GM06990 (cell line): ENCODE results near the gene HACD4.
"Not testable (repeated sequence)": the region's sequence is repeated elsewhere in the genome, so short reads cannot be mapped to it uniquely, and the experiment has no call there.

ENCODE experiments used
- DNase-seq: peaks from one replicate; pipeline ENCODE4 v3.0.0-alpha.2; 2011; ENCODE audit not compliant: insufficient read length; ENCODE audit errors: extremely low read depth
- H3K27me3 ChIP-seq: replicated peaks from 2 replicates; pipeline ENCODE4 v1.6.0; 2011; ENCODE audit warnings: low read length; ENCODE audit not compliant: control insufficient read depth, insufficient read depth
- H3K36me3 ChIP-seq: 2 replicates; pipeline ENCODE4 v1.5.1; 2011; ENCODE audit warnings: low read length; ENCODE audit not compliant: control insufficient read depth, insufficient read depth
- H3K4me3 ChIP-seq: replicated peaks from 2 replicates; pipeline ENCODE4 v1.5.1; 2011; ENCODE audit warnings: low read depth, mild to moderate bottlenecking, control low read depth, low read length
- CTCF ChIP-seq: IDR thresholded peaks from 2 replicates; pipeline ENCODE4 v1.5.1; 2011; ENCODE audit warnings: low read length, control low read depth, mild to moderate bottlenecking, inconsistent platforms; ENCODE audit not compliant: insufficient read depth, poor library complexity, severe bottlenecking

Gene HACD4

GRCh38 chr9:20981486-20981885 lies 50.0 kb downstream of the HACD4 start:
- Histone ChIP-seq H3K4me3 (no peak overlapping the region), H3K27me3 (no peaks in the 10 kb centered on the region), H3K36me3 (peaks cover 3% of the 10 kb centered on the region)
- TF ChIP-seq CTCF = no peak
- DNase-seq = no peak

GRCh38 chr9:20980832-20981455 lies 50.5 kb downstream of the HACD4 start:
- no peak overlapping the region for H3K4me3 ChIP-seq
- no peak for TF ChIP-seq CTCF
- DNase-seq = peak; percentile 32

GRCh38 chr9:20978249-20978648 lies 53.2 kb downstream of the HACD4 start:
- Histone ChIP-seq H3K27me3 (no peaks in the 10 kb centered on the region), H3K4me3 (no peak overlapping the region), H3K36me3 (peaks cover 2% of the 10 kb centered on the region)
- TF ChIP-seq CTCF = no peak
- DNase-seq = no peak

More at GRCh38 chr9:20980832-20981455, 50.5 kb downstream of the HACD4 start:
- Histone ChIP-seq H3K27me3 (no peaks in the 10 kb centered on the region), H3K36me3 (peaks cover 2% of the 10 kb centered on the region)

DNA sequence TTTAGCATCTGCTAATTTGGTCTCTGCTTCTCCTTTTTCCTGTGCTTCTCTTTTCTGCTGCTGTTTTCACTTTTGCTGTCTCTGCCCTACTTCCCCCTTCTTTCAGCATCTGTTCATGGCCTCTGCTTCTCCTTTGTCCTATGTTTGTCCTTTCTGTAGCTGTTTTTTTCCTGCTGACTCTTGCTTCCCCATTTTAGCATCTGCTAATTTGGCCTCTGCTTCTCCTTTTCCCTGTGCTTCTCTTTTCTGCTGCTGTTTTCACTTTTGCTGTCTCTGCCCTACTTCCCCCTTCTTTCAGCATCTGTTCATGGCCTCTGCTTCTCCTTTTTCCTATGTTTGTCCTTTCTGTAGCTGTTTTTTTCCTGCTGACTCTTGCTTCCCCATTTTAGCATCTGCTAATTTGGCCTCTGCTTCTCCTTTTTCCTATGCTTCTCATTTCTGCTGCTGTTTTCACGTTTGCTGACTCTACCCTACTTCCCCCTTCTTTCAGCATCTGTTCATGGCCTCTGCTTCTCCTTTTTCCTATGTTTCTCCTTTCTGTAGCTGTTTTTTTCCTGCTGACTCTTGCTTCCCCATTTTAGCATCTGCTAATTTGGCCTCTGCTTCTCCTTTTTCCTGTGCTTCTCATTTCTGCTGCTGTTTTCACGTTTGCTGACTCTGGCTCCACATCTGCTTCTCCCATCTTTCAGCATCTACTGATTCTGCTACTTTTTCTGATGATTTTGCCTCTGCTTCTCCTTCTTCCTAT lies 57.1 kb downstream of the HACD4 start:
- not testable (repeated sequence) for DNase-seq, H3K4me3 ChIP-seq, H3K27me3 ChIP-seq, H3K36me3 ChIP-seq

GRCh38 chr9:20973246-20973947 lies 58.0 kb downstream of the HACD4 start:
- H3K36me3 ChIP-seq, DNase-seq, H3K27me3 ChIP-seq, H3K4me3 ChIP-seq: not testable (repeated sequence)

GRCh38 chr9:20972684-20973083 lies 58.8 kb downstream of the HACD4 start:
- Histone ChIP-seq H3K36me3 (peaks cover 2% of the 10 kb centered on the region; the same call in 1 of the 2 replicates), H3K27me3 (no peaks in the 10 kb centered on the region), H3K4me3 (no peak overlapping the region)
- no peak for TF ChIP-seq CTCF
- no peak for DNase-seq
